A549 (cell line): ENCODE results near the gene KLF9. TPM values are rescaled to one million over a fixed set of nuclear protein-coding genes. Genes with fewer than 3 reads are reported as not detected.

Experiments
- ATAC-seq, 2 experiments: fragments of 200-7000 bp in 1 of 2; fragments of >200 bp in 1 of 2; cut with Nextera tagmentation in 1 of 2; cut with Tn5 transposase in 1 of 2; 3 replicates each; pipeline versions ENCODE4 v1.8.0 to v1.9.1; 2018 to 2020; ENCODE audit warnings: mild to moderate bottlenecking in 1 of 2, moderate library complexity in 1 of 2
- CTCF ChIA-PET: fragments of 300-600 bp; sonication (Branson Sonifier 250); formaldehyde crosslinking; extraction: SDS; loops from one replicate; lab custom pipeline; 2021; ENCODE audit warnings: antibody characterized with exemption, inconsistent platforms; lab: Yijun Ruan, JAX
- POLR2A ChIA-PET: fragments of 350-600 bp; formaldehyde crosslinking; extraction: SDS; loops from one replicate; lab custom pipeline; 2021; ENCODE audit warnings: antibody characterized with exemption, inconsistent platforms; lab: Yijun Ruan, JAX
- DNase-seq, 2 experiments: peaks; one replicate each; pipeline versions ENCODE4 v3.0.0 to v3.0.0-alpha.2; 2011 to 2016; ENCODE audit warnings: low read depth in 1 of 2, low spot score in 1 of 2
- FAIRE-seq: peaks from 2 replicates; lab custom pipeline; 2011; peaks lifted over from hg19 to GRCh38; lab: Jason Lieb, UNC
- H3K27ac ChIP-seq, 2 experiments: fragments of >200 bp; sonication (Bioruptor Twin); formaldehyde crosslinking; 3 replicates each; pipeline ENCODE4 v1.5.1; 2016 to 2017
- H3K4me1 ChIP-seq: fragments of >200 bp; sonication (Bioruptor Twin); formaldehyde crosslinking; 3 replicates; pipeline ENCODE4 v1.6.1; 2016
- H3K4me2 ChIP-seq: fragments of >200 bp; sonication (Bioruptor Twin); formaldehyde crosslinking; 3 replicates; pipeline ENCODE4 v1.6.1; 2016
- H3K4me3 ChIP-seq: fragments of >200 bp; sonication (Bioruptor Twin); formaldehyde crosslinking; 3 replicates; pipeline ENCODE4 v1.5.1; 2016
- H3K9me3 ChIP-seq: fragments of >200 bp; sonication (Bioruptor Twin); formaldehyde crosslinking; 3 replicates; pipeline ENCODE4 v1.6.1; 2016
- BCL3 ChIP-seq: fragments of >200 bp; sonication (Bioruptor Twin); formaldehyde crosslinking; IDR thresholded peaks from 3 replicates; pipeline ENCODE4 v1.6.1; 2016
- CBX2 ChIP-seq: fragments of 200-600 bp; sonication (generic); IDR thresholded peaks from 2 replicates; pipeline ENCODE4 v1.6.1; 2016; ENCODE audit warnings: low read depth, mild to moderate bottlenecking, borderline replicate concordance
- CEBPB ChIP-seq, 2 experiments: fragments of >200 bp in 1 of 2; sonication (Bioruptor Twin) in 1 of 2; formaldehyde crosslinking in 1 of 2; IDR thresholded peaks; 2 replicates each; pipeline ENCODE4 v1.6.1; 2012 to 2016
- EHF ChIP-seq: fragments of 250-450 bp; sonication (Bioruptor Pico); IDR thresholded peaks from 2 replicates; pipeline ENCODE4 v1.5.0; 2020; ENCODE audit warnings: mild to moderate bottlenecking
- EHMT2 ChIP-seq: fragments of 200-600 bp; sonication (generic); IDR thresholded peaks from 2 replicates; pipeline ENCODE4 v1.6.1; 2016; ENCODE audit warnings: antibody characterized with exemption, low read depth, mild to moderate bottlenecking, moderate library complexity
- EP300 ChIP-seq, 2 experiments: fragments of >200 bp; sonication (Bioruptor Twin); formaldehyde crosslinking; IDR thresholded peaks; 2 replicates in 1 of 2; 3 replicates in 1 of 2; pipeline ENCODE4 v1.6.1; 2016 to 2017
- ESRRA ChIP-seq: fragments of 150-350 bp; IDR thresholded peaks from 2 replicates; pipeline ENCODE4 v1.6.1; 2014; ENCODE audit warnings: mild to moderate bottlenecking, low read length, borderline replicate concordance
- GATA3 ChIP-seq: IDR thresholded peaks from 2 replicates; pipeline ENCODE4 v1.6.1; 2012; ENCODE audit warnings: borderline replicate concordance
- NPAS2 ChIP-seq: fragments of 250-450 bp; sonication (Bioruptor Pico); IDR thresholded peaks from 2 replicates; pipeline ENCODE4 v1.8.0; 2022; ENCODE audit warnings: mild to moderate bottlenecking, moderate library complexity, borderline replicate concordance
- NR3C1 ChIP-seq: fragments of >200 bp; sonication (Bioruptor Twin); formaldehyde crosslinking; IDR thresholded peaks from 3 replicates; pipeline ENCODE4 v1.6.1; 2017
- PBX3 ChIP-seq: IDR thresholded peaks from 2 replicates; pipeline ENCODE4 v1.6.1; 2012
- PHF8 ChIP-seq: fragments of 200-600 bp; sonication (generic); IDR thresholded peaks from 2 replicates; pipeline ENCODE4 v1.6.1; 2016; ENCODE audit warnings: low read depth, mild to moderate bottlenecking, antibody characterized with exemption, moderate library complexity, borderline replicate concordance
- POLR2A ChIP-seq: IDR thresholded peaks from 2 replicates; pipeline ENCODE4 v1.6.1; 2012; ENCODE audit warnings: mild to moderate bottlenecking, low read length
- POLR2AphosphoS2 ChIP-seq: conservative IDR thresholded peaks from 2 replicates; pipeline ENCODE4 v1.6.1; 2012; ENCODE audit warnings: low read length, improper control_type of control experiment, inconsistent platforms
- RCOR1 ChIP-seq: fragments of 150-350 bp; IDR thresholded peaks from 2 replicates; pipeline ENCODE4 v1.6.1; 2014; ENCODE audit warnings: antibody characterized with exemption, low read length, low read depth
- RFX5 ChIP-seq: fragments of 450-650 bp; IDR thresholded peaks from 2 replicates; pipeline ENCODE4 v1.7.1; 2014; ENCODE audit warnings: antibody characterized with exemption, mild to moderate bottlenecking, moderate library complexity
- TFCP2L1 ChIP-seq: fragments of 250-450 bp; sonication (Bioruptor Pico); IDR thresholded peaks from 2 replicates; pipeline ENCODE4 v1.5.0; 2021; ENCODE audit warnings: mild to moderate bottlenecking
- ZFP36 ChIP-seq: fragments of 450-650 bp; IDR thresholded peaks from 2 replicates; pipeline ENCODE4 v1.6.1; 2014; ENCODE audit warnings: borderline replicate concordance; ENCODE audit not compliant: partially characterized antibody
- ZNF302 ChIP-seq: fragments of 250-450 bp; sonication (Bioruptor Pico); IDR thresholded peaks from 2 replicates; pipeline ENCODE4 v1.9.0; 2021; ENCODE audit warnings: inconsistent platforms, mild to moderate bottlenecking, moderate library complexity
- ZSCAN20 ChIP-seq: fragments of 250-450 bp; sonication (Bioruptor Pico); IDR thresholded peaks from 2 replicates; pipeline ENCODE4 v1.8.0; 2022; ENCODE audit warnings: mild to moderate bottlenecking, moderate library complexity
- WGBS: methylation state at CpG from one replicate; pipeline ENCODE4 v1.1.6; 2017; ENCODE audit errors: missing lambda C conversion rate; 5-methylcytosine and 5-hydroxymethylcytosine counted together
- polyA plus RNA-seq, 4 experiments: library from polyadenylated mRNA; depleted of rRNA in 3 of 4; stranded (reverse); fragments of >200 nt; fragmentation: RNase III in 1 of 4; extraction: RNeasy Plus Mini Kit Qiagen cat#74134 plus additional on column Dnase treatment in 1 of 4; gene quantifications; 2 replicates in 3 of 4; 3 replicates in 1 of 4; pipeline ENCODE4 v1.2.3, GENCODE V29; 2011 to 2017
- TF ChIP-seq, protein P1 (sequence below): fragments of >200 bp; sonication (Bioruptor Twin); formaldehyde crosslinking; IDR thresholded peaks from 3 replicates; pipeline ENCODE4 v1.5.1; 2016
- TF ChIP-seq, protein P2 (sequence below): IDR thresholded peaks from 2 replicates; pipeline ENCODE4 v1.6.1; 2012

KLF9 gene
- polyA plus RNA-seq, 2 of the 4 experiments (the other 2 are of a cell fraction) = 0.76 to 3.9 TPM

DNA sequence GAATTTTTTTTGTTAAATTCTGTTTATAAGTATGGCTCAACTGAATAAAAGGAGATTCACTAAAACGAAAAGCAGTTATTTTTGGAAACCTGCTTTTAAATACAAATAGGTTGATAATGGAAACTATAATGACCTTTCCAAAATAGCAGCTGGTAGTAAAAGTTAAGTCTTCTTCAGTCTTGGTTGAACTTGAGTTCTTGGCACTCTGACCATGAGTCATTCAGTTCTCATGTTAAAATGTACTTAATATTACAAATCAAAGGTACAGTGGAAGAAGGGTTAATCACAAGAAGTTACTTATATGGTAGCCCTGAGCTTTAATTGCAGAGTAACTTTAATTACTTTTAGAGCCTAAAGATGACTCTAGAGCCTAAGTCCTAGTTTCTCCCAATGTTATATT is 62.1 kb downstream of the KLF9 start:
- H3K4me3 ChIP-seq = no peak overlapping the region
- 77% methylated on average over 1 of the region's 1 CpG for WGBS
- H3K4me1 ChIP-seq = peaks cover 4% of the 10 kb centered on the region; the same call in 1 of the 3 replicates
- no peak overlapping the region for H3K27ac ChIP-seq
- ChIA-PET CTCF (interaction anchor here (1.0 to 2.5 kb wide), 4 partner anchors 12 to 250 kb away, joined by 3 to 13 read pairs (median 6); no protein-coding TSS in a partner anchor), POLR2A (no interaction called here)
- TF ChIP-seq CEBPB (IDR thresholded peaks at IDR 0.05) (no peak), RCOR1 (no peak), POLR2A (no peak), ZNF302 (CRISPR knock-in tag) (no peak), NPAS2 (CRISPR knock-in tag) (no peak), PHF8 (no peak), NR3C1 (no peak), ZFP36 (no peak), ESRRA (no peak), GATA3 (no peak), CBX2 (no peak), EHMT2 (no peak), TFCP2L1 (CRISPR knock-in tag) (no peak), EHF (CRISPR knock-in tag) (no peak), POLR2AphosphoS2 (no peak)
- TF ChIP-seq, protein P1, sequence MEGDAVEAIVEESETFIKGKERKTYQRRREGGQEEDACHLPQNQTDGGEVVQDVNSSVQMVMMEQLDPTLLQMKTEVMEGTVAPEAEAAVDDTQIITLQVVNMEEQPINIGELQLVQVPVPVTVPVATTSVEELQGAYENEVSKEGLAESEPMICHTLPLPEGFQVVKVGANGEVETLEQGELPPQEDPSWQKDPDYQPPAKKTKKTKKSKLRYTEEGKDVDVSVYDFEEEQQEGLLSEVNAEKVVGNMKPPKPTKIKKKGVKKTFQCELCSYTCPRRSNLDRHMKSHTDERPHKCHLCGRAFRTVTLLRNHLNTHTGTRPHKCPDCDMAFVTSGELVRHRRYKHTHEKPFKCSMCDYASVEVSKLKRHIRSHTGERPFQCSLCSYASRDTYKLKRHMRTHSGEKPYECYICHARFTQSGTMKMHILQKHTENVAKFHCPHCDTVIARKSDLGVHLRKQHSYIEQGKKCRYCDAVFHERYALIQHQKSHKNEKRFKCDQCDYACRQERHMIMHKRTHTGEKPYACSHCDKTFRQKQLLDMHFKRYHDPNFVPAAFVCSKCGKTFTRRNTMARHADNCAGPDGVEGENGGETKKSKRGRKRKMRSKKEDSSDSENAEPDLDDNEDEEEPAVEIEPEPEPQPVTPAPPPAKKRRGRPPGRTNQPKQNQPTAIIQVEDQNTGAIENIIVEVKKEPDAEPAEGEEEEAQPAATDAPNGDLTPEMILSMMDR = no peak
- TF ChIP-seq, protein P2, sequence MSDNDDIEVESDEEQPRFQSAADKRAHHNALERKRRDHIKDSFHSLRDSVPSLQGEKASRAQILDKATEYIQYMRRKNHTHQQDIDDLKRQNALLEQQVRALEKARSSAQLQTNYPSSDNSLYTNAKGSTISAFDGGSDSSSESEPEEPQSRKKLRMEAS = no peak
- H3K9me3 ChIP-seq = no peaks in the 10 kb centered on the region
- FAIRE-seq (peak; percentile 13), ATAC-seq (no peak), DNase-seq (no peak)
- no peak overlapping the region for H3K4me2 ChIP-seq

DNA sequence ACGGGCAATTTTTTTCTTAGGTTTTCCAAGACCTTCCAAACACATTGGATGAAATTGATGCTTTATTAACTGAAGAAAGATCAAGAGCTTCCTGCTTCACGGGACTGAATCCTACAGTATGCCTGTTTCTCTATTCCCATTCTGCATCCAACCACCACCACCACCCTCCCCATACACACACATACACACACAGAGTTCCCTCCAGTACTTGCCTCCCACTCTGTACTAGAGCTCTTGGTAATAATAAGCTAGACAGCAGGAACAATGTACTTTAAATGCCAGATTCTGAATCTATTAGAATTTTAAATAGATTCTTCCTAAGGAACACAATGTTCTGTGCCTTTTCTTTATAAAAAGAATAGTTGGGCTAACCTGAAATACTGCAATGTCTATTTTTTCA is 67.4 kb downstream of the KLF9 start:
- ChIA-PET CTCF (interaction anchor here (0.8 kb wide), 1 partner anchor 256 kb away, joined by 4 read pairs; no protein-coding TSS in a partner anchor), POLR2A (no interaction called here)
- FAIRE-seq = no peak
- WGBS = 94% methylated on average over 2 of the region's 2 CpGs
- no peak for ATAC-seq
- H3K9me3 ChIP-seq = no peaks in the 10 kb centered on the region
- no peak overlapping the region for H3K27ac ChIP-seq
- H3K4me1 ChIP-seq = peaks cover 4% of the 10 kb centered on the region; the same call in 1 of the 3 replicates
- no peak overlapping the region for H3K4me3 ChIP-seq
- DNase-seq = no peak
- TF ChIP-seq PBX3 (no peak), EP300 (IDR thresholded peaks at IDR 0.05) (no peak), RFX5 (no peak), ZSCAN20 (CRISPR knock-in tag) (no peak), BCL3 (no peak)
- TF ChIP-seq, protein P1 = no peak
- H3K4me2 ChIP-seq = no peak overlapping the region
